DLD1 (cell line): ENCODE data around the gene MED12.

Experiments
- in situ Hi-C: cut with HindIII; loops from 2 replicates; pipeline ENCODE4 v1.10.0; 2017; ENCODE audit warnings: low sequenced_read_pairs

Gene MED12

GRCh38 chrX:71191248-71191647 lies 72.9 kb downstream of the MED12 start:
- in situ Hi-C loops = no loop called here
